GM19395 (cell line): Measurements from ENCODE around the gene EXOC4.

Source experiments
- ATAC-seq: cut with Tn5 transposase; IDR thresholded peaks from one replicate; pipeline ENCODE4 v1.9.1; 2021; ENCODE audit warnings: mild to moderate bottlenecking, moderate library complexity; ENCODE audit not compliant: unreplicated experiment

EXOC4 gene

GRCh38 chr7:133650487-133651300 lies 397.8 kb downstream of the EXOC4 start:
- no peak for ATAC-seq

GRCh38 chr7:133652547-133652946 lies 399.7 kb downstream of the EXOC4 start:
- no peak for ATAC-seq

- ATAC-seq = no peak
Measured at GRCh38 chr7:133654547-133654946, 401.7 kb downstream of the EXOC4 start.

DNA sequence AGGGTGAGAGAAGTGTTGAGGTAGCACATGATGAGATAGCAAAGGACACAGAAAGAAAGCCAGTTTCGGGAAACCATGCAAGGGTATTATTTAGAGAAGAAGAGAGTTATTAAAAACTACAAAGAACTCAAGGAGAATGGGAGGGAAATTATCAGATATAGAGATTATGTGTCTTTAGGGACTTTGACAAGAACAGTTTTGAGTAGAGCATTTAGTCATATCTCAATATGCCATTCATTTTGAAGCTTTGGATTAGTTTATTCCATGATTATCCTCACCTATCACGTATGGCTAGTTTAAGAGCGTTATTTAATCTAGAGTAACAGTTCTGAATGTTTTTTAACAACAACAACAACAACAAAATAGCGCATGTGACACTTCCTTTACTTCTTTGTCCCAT lies 409.4 kb downstream of the EXOC4 start:
- ATAC-seq = no peak

- ATAC-seq = no peak
Measured at GRCh38 chr7:133662830-133663229, 410.0 kb downstream of the EXOC4 start.

GRCh38 chr7:133664528-133664927 lies 411.6 kb downstream of the EXOC4 start:
- ATAC-seq = no peak

DNA sequence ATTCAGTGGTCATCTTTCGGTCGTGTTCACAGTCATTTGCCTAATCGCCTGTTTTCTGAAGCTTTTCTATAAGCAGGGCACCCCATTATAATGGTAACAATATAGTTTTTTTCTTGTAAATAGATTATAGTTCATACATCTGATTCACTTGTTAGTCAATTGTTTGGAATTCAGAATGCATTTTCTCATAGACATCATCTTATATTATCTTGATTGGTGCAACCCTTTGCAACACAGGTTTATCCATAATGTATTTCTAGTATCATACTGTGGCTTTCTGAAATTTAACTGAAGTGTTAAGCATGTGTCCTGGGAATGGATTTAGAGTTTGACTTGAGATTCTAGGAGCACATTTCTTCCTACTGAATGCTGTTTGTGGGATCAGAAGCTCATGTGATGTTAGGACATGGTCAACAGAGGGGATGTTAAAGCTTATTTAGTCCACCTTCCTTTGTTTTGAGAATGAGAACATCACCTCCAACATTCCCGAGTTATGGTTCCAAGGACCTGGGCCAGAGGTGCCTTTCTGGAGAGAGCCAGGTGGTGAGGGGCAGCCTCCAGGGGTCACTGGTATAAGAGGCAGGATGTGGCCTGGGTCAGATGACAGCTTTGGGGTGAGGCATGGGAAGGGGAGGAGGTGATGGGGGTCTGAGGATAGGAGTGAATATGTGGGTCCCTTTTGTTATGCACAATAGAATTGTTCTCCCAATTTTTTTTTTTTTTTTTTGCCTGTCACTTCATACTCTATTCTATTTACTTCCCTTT lies 415.6 kb downstream of the EXOC4 start:
- no peak for ATAC-seq

GRCh38 chr7:133669061-133669455 lies 416.2 kb downstream of the EXOC4 start:
- no peak for ATAC-seq

GRCh38 chr7:133670250-133670649 lies 417.4 kb downstream of the EXOC4 start:
- ATAC-seq = no peak

- ATAC-seq = no peak
Measured at GRCh38 chr7:133672866-133673265, 420.0 kb downstream of the EXOC4 start.

DNA sequence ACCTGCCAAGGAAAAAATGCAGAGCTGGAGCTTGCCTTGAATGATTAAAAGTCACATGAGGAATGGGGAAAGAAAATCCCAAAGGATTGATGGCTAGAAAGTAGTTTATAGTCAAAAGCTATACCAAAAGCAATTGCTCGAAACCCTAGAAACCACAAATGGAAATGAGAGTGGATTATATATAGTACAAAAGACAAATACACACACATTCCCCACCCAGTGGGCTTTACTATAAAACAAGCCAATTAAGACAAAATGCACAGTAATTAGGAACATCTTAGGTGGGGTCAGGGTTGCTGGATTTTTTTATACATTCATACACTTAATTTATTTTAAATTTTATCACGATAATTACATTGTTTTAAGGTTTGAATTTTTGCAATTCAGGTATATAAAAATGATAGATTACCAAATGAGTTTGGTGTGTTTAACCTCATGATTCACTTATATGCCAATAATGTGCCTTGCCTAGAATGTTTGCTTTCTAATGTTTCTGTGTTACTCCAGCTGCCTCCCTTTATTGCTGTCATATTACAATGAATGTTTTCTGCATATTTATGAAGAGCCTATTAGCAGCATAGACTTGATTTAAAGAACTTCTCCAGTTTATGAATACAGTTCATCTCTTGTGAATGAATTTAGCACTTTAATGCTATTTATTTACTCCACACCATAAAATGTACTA lies 421.3 kb downstream of the EXOC4 start:
- ATAC-seq = no peak

GRCh38 chr7:133675510-133676218 lies 422.8 kb downstream of the EXOC4 start:
- no peak for ATAC-seq

DNA sequence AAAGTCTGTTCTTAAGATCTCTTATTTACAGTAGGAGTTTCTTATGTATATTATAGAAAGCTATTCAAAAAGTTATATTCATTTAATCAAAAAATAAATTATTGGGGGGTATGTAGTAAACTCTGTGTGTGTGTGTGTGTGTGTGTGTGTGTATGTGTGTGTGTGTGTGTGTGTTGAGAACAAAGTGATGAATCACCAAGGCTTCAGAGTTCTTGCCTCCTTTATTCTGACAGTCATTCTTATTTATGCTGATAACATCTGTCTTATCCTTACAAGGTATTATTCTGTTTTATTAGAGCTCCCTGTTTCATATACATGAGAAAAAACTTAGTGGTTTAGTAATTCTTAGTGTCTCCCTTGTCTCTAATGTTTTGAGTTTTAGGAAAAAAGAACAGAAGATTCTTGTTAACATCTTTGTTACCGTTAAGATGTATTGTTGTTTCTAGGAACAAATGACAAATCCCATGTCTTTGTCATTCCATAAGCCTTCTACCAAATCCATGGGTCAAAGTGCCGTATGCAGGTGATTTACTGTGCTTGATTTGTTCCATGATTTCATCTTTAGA lies 424.0 kb downstream of the EXOC4 start:
- ATAC-seq = no peak

DNA sequence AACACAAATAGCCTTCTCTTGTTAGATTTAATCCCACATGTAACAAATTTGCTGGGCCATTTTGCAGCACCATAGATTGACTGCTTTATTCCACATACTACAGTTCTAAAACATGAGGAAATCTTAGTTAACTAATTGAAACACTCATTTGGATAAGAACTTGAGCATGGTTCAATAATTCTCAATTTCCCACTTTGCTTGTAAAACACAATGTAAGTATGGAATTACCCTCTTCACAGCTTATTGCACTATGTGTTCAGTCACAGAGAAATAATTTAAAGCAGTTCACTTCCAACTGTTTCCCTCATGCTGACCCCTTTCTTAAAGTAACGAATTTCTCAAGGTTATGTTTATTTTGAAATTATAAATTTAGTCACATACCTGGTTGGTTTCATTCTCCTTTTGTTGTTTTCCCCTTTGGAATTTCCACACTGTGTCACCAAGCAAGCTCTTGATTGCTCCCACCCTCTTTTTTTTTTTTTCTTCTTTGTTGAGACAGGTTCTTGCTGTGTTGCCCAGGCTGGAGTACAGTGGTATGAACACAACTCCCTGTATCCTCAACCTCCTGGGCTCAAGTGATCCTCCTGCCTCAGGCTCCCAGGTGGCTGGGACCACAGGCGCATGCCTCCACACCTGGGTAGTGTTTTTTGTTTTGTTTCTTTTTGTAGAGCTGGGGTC lies 425.4 kb downstream of the EXOC4 start:
- ATAC-seq = no peak

- no peak for ATAC-seq
Measured at GRCh38 chr7:133679977-133680376, 427.1 kb downstream of the EXOC4 start.

- ATAC-seq = no peak
Measured at GRCh38 chr7:133681529-133681928, 428.7 kb downstream of the EXOC4 start.

GRCh38 chr7:133682364-133683181 lies 429.7 kb downstream of the EXOC4 start:
- ATAC-seq = no peak

GRCh38 chr7:133683182-133683454 lies 430.2 kb downstream of the EXOC4 start:
- no peak for ATAC-seq

DNA sequence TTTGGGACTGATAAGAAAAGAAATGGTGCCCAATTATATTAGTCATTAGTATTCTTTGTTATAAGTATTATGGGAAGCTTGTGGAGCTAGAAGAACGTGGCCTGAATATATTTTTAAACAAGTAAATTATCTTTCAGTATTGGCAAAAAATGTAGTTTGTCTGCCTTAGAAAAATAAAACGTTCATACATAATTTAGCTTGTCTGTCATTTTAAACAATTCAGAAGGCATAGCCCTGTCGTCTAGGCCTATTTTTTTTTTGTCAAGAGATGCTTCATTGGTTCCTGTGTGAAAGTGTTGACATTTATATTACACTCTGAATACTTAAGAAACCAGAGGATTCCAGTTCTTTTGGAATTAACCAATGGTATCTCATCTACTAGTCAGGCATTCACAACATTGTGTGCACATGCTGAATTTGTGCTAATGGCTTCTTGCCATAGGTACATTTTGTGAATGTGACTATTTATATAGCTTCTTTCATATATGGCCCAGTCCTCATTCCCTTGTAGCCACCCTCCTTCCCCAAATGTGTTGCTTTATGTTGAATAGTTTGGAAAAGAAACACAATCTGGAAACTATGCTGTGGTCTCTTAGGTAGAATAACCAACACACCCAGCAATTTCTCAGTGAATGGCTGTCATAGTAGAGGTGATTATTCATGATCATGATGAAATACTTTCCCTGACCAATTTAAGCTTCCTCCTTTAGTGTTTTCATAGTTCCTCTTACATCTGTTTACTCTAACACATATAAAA lies 435.8 kb downstream of the EXOC4 start:
- ATAC-seq = no peak
